GM12892 (cell line): ENCODE measurements around the gene ZMYND12.
"Not testable (repeated sequence)": the region's sequence is repeated elsewhere in the genome, so short reads cannot be mapped to it uniquely, and the experiment has no call there.

Experiments used
- POLR2A ChIP-seq: IDR thresholded peaks from 2 replicates; pipeline ENCODE4 v1.6.1; 2011; ENCODE audit warnings: low read depth, low read length, control low read depth
- POLR2AphosphoS5 ChIP-seq: IDR thresholded peaks from 2 replicates; pipeline ENCODE4 v1.6.1; 2011; ENCODE audit warnings: low read depth, low read length, control low read depth
- TAF1 ChIP-seq: IDR thresholded peaks from 2 replicates; pipeline ENCODE4 v1.6.1; 2011; ENCODE audit warnings: low read depth, mild to moderate bottlenecking, control low read depth, low read length, borderline replicate concordance

DNA sequence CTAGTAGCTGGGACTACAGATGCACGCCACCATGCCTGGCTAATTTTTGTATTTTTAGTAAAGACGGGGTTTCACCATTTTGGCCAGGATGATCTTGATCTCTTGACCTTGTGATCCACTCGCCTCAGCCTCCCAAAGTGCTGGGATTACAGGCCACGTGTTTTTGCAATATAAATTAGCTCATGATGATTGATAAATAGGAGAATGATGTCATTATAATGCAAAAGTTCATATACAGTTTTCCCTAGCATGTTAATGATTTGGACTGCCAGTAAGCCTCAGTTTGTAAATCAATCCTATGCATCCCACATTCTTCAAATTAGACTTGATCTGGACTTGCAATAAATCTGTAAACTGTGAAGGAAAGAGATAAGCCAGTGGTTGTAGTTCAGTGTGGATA lies 21.5 kb upstream of the ZMYND12 start:
- not testable (repeated sequence) for TF ChIP-seq POLR2AphosphoS5, TAF1, POLR2A
